HCT116 (cell line): ENCODE data around the gene ARHGAP5. TPM values are rescaled to one million over a fixed set of nuclear protein-coding genes. Genes with fewer than 3 reads are reported as not detected.

Source experiments
- ATAC-seq: fragments of 200-7000 bp; cut with Tn5 transposase; 2 replicates; pipeline ENCODE4 v1.9.1; 2020; ENCODE audit warnings: mild to moderate bottlenecking, moderate library complexity
- BruUV-seq: library from RNA; stranded (reverse); fragments of 400-500 nt; replicated peaks from 2 replicates; lab custom pipeline; 2021; lab: Mats Ljungman, UMichigan
- CTCF ChIA-PET: fragments of 300-600 bp; sonication (Branson Sonifier 250); formaldehyde crosslinking; loops from one replicate; lab custom pipeline; 2021; ENCODE audit warnings: antibody characterized with exemption; lab: Charles Lee
- POLR2A ChIA-PET: fragments of 300-600, 350-600 bp; sonication (Branson Sonifier 250); formaldehyde crosslinking; loops from one replicate; lab custom pipeline; 2021; ENCODE audit warnings: antibody characterized with exemption; lab: Charles Lee
- RAD21 ChIA-PET, 2 experiments: fragments of 300-600 bp; sonication (Branson Sonifier 250); formaldehyde crosslinking; loops; one replicate each; lab custom pipeline; 2023; ENCODE audit warnings: low total read pairs in 2 of 2; ENCODE audit not compliant: uncharacterized antibody in 2 of 2, unreplicated experiment in 2 of 2, low non-redundant PET in 1 of 2; lab: Charles Lee
- DNase-seq: peaks from one replicate; pipeline ENCODE4 v3.0.0-alpha.2; 2010; ENCODE audit warnings: low read depth, low spot score
- H2AFZ ChIP-seq: fragments of 200-600 bp; shearing (Covaris generic), sonication (generic); 2 replicates; pipeline ENCODE4 v1.6.1; 2017; ENCODE audit warnings: low read depth, mixed run types, mixed read lengths, antibody characterized with exemption, low read length; ENCODE audit not compliant: poor library complexity, severe bottlenecking
- H3K27ac ChIP-seq: 2 replicates; pipeline ENCODE4 v1.5.1; 2012; ENCODE audit warnings: low read depth, low read length
- H3K27me3 ChIP-seq: fragments of 200-600 bp; sonication (generic); 2 replicates; pipeline ENCODE4 v1.6.1; 2016; ENCODE audit warnings: mixed run types, low read length, mixed read lengths; ENCODE audit not compliant: insufficient read depth
- H3K36me3 ChIP-seq, 2 experiments: fragments of 200-500 bp in 1 of 2; fragments of 200-600 bp in 1 of 2; sonication (Bioruptor generic) in 1 of 2; sonication (generic) in 1 of 2; 2 replicates each; pipeline versions ENCODE4 v1.5.1 to v1.6.1; 2014 to 2016; ENCODE audit warnings: low read length in 2 of 2, inconsistent platforms in 1 of 2, mixed read lengths in 1 of 2, mixed run types in 1 of 2; ENCODE audit not compliant: insufficient read depth in 2 of 2, control insufficient read depth in 1 of 2
- H3K4me1 ChIP-seq, 2 experiments: fragments of 200-600 bp in 1 of 2; sonication (generic) in 1 of 2; 2 replicates each; pipeline versions ENCODE4 v1.5.1 to v1.6.1; 2012 to 2017; ENCODE audit warnings: low read length in 2 of 2, inconsistent platforms in 1 of 2, mild to moderate bottlenecking in 1 of 2, mixed read lengths in 1 of 2, mixed run types in 1 of 2, moderate library complexity in 1 of 2; ENCODE audit not compliant: insufficient read depth in 2 of 2, control insufficient read depth in 1 of 2
- H3K4me2 ChIP-seq: fragments of 200-600 bp; sonication (generic); 2 replicates; pipeline ENCODE4 v1.6.1; 2017; ENCODE audit warnings: mixed run types, low read length, mixed read lengths
- H3K4me3 ChIP-seq, 2 experiments: fragments of 200-600 bp in 1 of 2; sonication (generic) in 1 of 2; replicated peaks in 1 of 2; 2 replicates each; pipeline ENCODE4 v1.5.1; 2011 to 2016; ENCODE audit warnings: low read length in 2 of 2, control low read depth in 1 of 2, low read depth in 1 of 2, mild to moderate bottlenecking in 1 of 2, mixed read lengths in 1 of 2, mixed run types in 1 of 2
- H3K79me2 ChIP-seq: fragments of 200-600 bp; sonication (generic); 2 replicates; pipeline ENCODE4 v1.6.1; 2017; ENCODE audit warnings: mild to moderate bottlenecking, mixed run types, low read length, moderate library complexity, mixed read lengths; ENCODE audit not compliant: insufficient read depth
- H3K9ac ChIP-seq: fragments of 200-600 bp; sonication (generic); 2 replicates; pipeline ENCODE4 v1.6.1; 2016; ENCODE audit warnings: low read length, mixed read lengths
- H3K9me2 ChIP-seq: fragments of 200-600 bp; sonication (generic), shearing (Covaris generic); 2 replicates; pipeline ENCODE4 v1.6.1; 2017; ENCODE audit warnings: mixed run types, mild to moderate bottlenecking, moderate library complexity; ENCODE audit not compliant: insufficient read depth
- H3K9me3 ChIP-seq, 2 experiments: fragments of 200-500 bp in 1 of 2; fragments of 200-600 bp in 1 of 2; sonication (Bioruptor generic) in 1 of 2; sonication (generic) in 1 of 2; 2 replicates each; pipeline ENCODE4 v1.6.1; 2014 to 2017; ENCODE audit warnings: low read length in 2 of 2, mixed read lengths in 2 of 2, inconsistent platforms in 1 of 2, low read depth in 1 of 2, mild to moderate bottlenecking in 1 of 2, mixed run types in 1 of 2, moderate library complexity in 1 of 2; ENCODE audit not compliant: control insufficient read depth in 1 of 2, insufficient read depth in 1 of 2
- H4K20me1 ChIP-seq: fragments of 200-600 bp; sonication (generic), shearing (Covaris generic); 2 replicates; pipeline ENCODE4 v1.6.1; 2017; ENCODE audit warnings: mixed run types, mild to moderate bottlenecking, moderate library complexity; ENCODE audit not compliant: insufficient read depth
- CBX3 ChIP-seq: IDR thresholded peaks from 2 replicates; pipeline ENCODE4 v1.6.1; 2012; ENCODE audit warnings: low read depth
- CEBPB ChIP-seq: IDR thresholded peaks from 2 replicates; pipeline ENCODE4 v1.6.1; 2012; ENCODE audit warnings: low read depth
- CTCF ChIP-seq, 3 experiments: fragments of 200-600 bp in 1 of 3; sonication (generic) in 1 of 3; IDR thresholded peaks in 2 of 3; conservative IDR thresholded peaks in 1 of 3; 2 replicates each; pipeline ENCODE4 v1.5.1; 2012 to 2017; ENCODE audit warnings: low read depth in 2 of 3, low read length in 2 of 3, antibody characterized with exemption in 1 of 3, borderline replicate concordance in 1 of 3, control low read depth in 1 of 3, mild to moderate bottlenecking in 1 of 3, mixed read lengths in 1 of 3, mixed run types in 1 of 3, moderate library complexity in 1 of 3; ENCODE audit not compliant: insufficient read depth in 1 of 3
- EGR1 ChIP-seq: IDR thresholded peaks from 2 replicates; pipeline ENCODE4 v1.6.1; 2012; ENCODE audit warnings: low read depth
- ELF1 ChIP-seq: IDR thresholded peaks from 2 replicates; pipeline ENCODE4 v1.6.1; 2012; ENCODE audit warnings: low read depth, borderline replicate concordance
- EZH2 ChIP-seq: fragments of 200-600 bp; sonication (generic); IDR thresholded peaks from 2 replicates; pipeline ENCODE4 v1.6.1; 2017; ENCODE audit warnings: antibody characterized with exemption, mixed run types
- EZH2phosphoT487 ChIP-seq: fragments of 200-600 bp; IDR thresholded peaks from 2 replicates; pipeline ENCODE4 v1.6.1; 2018; ENCODE audit warnings: antibody characterized with exemption, borderline replicate concordance
- FOSL1 ChIP-seq: IDR thresholded peaks from 2 replicates; pipeline ENCODE4 v1.6.1; 2012; ENCODE audit warnings: low read depth
- JUND ChIP-seq: IDR thresholded peaks from 2 replicates; pipeline ENCODE4 v1.6.1; 2012
- RAD21 ChIP-seq: IDR thresholded peaks from 2 replicates; pipeline ENCODE4 v1.6.1; 2012; ENCODE audit warnings: low read depth, mild to moderate bottlenecking
- REST ChIP-seq: IDR thresholded peaks from 2 replicates; pipeline ENCODE4 v1.6.1; 2012; ENCODE audit warnings: low read depth
- SIN3A ChIP-seq: IDR thresholded peaks from 2 replicates; pipeline ENCODE4 v1.6.1; 2012; ENCODE audit warnings: low read depth
- SP1 ChIP-seq: IDR thresholded peaks from 2 replicates; pipeline ENCODE4 v1.6.1; 2012; ENCODE audit warnings: low read depth
- SRF ChIP-seq: IDR thresholded peaks from 2 replicates; pipeline ENCODE4 v1.6.1; 2012; ENCODE audit warnings: low read depth
- TCF7L2 ChIP-seq: IDR thresholded peaks from 2 replicates; pipeline ENCODE4 v1.7.0; 2011; ENCODE audit warnings: borderline replicate concordance, inconsistent platforms; ENCODE audit not compliant: insufficient read depth, insufficient read length; ENCODE audit errors: extremely low read depth
- YY1 ChIP-seq: IDR thresholded peaks from 2 replicates; pipeline ENCODE4 v1.6.1; 2011; ENCODE audit warnings: low read length, low read depth, moderate library complexity, mild to moderate bottlenecking; ENCODE audit not compliant: insufficient replicate concordance; ENCODE audit errors: extremely low read depth
- ZBTB33 ChIP-seq: IDR thresholded peaks from 2 replicates; pipeline ENCODE4 v1.6.1; 2011; ENCODE audit warnings: mild to moderate bottlenecking, low read length, moderate library complexity; ENCODE audit not compliant: insufficient replicate concordance; ENCODE audit errors: extremely low read depth
- ZNF274 ChIP-seq: fragments of 200-500 bp; sonication (Bioruptor generic); IDR thresholded peaks from 2 replicates; pipeline ENCODE4 v1.6.1; 2014; ENCODE audit warnings: mild to moderate bottlenecking, low read depth, low read length, inconsistent platforms
- intact Hi-C: fragments of 100-400 bp; cut with micrococcal nuclease; formaldehyde crosslinking; loops from 2 replicates; pipeline ENCODE4 v1.10.0; 2022
- total RNA-seq: library from RNA; stranded (reverse); gene quantifications from one replicate; pipeline ENCODE4 v1.2.1, GENCODE V29; 2021; ENCODE audit not compliant: unreplicated experiment

ARHGAP5 gene
- total RNA-seq, 1 experiment from 2014 or later, result 66.7 TPM

- TF ChIP-seq SIN3A (no peak), ZNF274 (no peak), ZBTB33 (no peak), JUND (no peak), ELF1 (no peak), CBX3 (no peak), CEBPB (no peak), RAD21 (no peak), EZH2phosphoT487 (no peak), SRF (no peak), SP1 (no peak), TCF7L2 (no peak), EGR1 (no peak)
Observed at GRCh38 chr14:32028599-32028998, 48.5 kb upstream of the ARHGAP5 start (continued).

- no peak for ATAC-seq
- no peak overlapping the region for H3K4me3 ChIP-seq
- H3K4me2 ChIP-seq, result no peak overlapping the region
- no peak overlapping the region for H2AFZ ChIP-seq
- H3K27me3 ChIP-seq, result no peaks in the 10 kb centered on the region
- no peak for DNase-seq
- no peak for TF ChIP-seq RAD21
- no peak for TF ChIP-seq ZNF274
- no peak for TF ChIP-seq SRF
- TF ChIP-seq REST, result no peak
- no peak for TF ChIP-seq EZH2
- no peak for TF ChIP-seq CTCF (IDR thresholded peaks at IDR 0.05 in 2 of 3, conservative IDR thresholded peaks at IDR 0.05 in 1 of 3; ENCODE audit: borderline replicate concordance in 1 of 3, insufficient read depth in 1 of 3, low read depth in 2 of 3, low read length in 2 of 3)
- no peak for TF ChIP-seq FOSL1
- TF ChIP-seq ELF1, result no peak
- no peak for TF ChIP-seq SIN3A
- no peak for TF ChIP-seq YY1
- H3K36me3 ChIP-seq, result no peaks in the 10 kb centered on the region
- RAD21 ChIA-PET, result no interaction called here
- no peaks in the 10 kb centered on the region for H3K9me3 ChIP-seq
- POLR2A ChIA-PET, result no interaction called here
- H3K79me2 ChIP-seq, result no peaks in the 10 kb centered on the region
- H3K27ac ChIP-seq, result no peak overlapping the region
- no peaks in the 10 kb centered on the region for H3K9me2 ChIP-seq
- intact Hi-C loops, result no loop called here
- CTCF ChIA-PET, result no interaction called here
- no peaks in the 10 kb centered on the region for H3K4me1 ChIP-seq
- no peaks in the 10 kb centered on the region for H4K20me1 ChIP-seq
- H3K9ac ChIP-seq, result no peak overlapping the region
- BruUV-seq, result no TSS peak
Observed at GRCh38 chr14:32033543-32033942, 43.6 kb upstream of the ARHGAP5 start.
